Choroid plexus epithelial cell (primary cell): ENCODE data around the gene PRKN.

Source experiments
- DNase-seq: peaks from one replicate; pipeline ENCODE4 v3.0.0-alpha.2; 2010; ENCODE audit warnings: low read depth
- H3K4me3 ChIP-seq: 2 replicates; pipeline ENCODE4 v1.5.1; 2011; ENCODE audit warnings: low read depth, mild to moderate bottlenecking, control low read depth, low read length, moderate library complexity
- TF ChIP-seq, protein P1 (sequence below): conservative IDR thresholded peaks from 2 replicates; pipeline ENCODE4 v1.5.1; 2011; ENCODE audit warnings: low read depth, mild to moderate bottlenecking, control low read depth, inconsistent platforms, low read length, moderate library complexity

The PRKN gene

DNA sequence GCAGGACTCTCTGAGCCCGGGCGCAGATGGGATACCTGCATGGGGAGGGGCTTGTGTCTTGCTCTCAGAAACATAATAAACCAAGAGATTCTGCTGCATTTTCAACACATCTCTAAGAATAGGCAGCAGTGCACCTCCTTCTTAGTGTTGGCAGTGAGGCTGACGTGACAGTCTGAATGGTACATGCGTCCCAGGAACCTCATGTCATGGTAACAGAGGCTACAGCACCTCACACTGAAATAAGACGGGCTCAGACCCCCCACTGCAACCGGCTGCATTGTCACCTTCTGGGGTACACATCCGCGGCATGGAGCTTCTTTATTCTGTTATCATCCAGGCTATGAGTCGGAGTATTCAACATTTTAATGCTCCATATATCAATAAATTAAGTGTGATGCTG is 1056.4 kb downstream of the PRKN start:
- TF ChIP-seq, protein P1, sequence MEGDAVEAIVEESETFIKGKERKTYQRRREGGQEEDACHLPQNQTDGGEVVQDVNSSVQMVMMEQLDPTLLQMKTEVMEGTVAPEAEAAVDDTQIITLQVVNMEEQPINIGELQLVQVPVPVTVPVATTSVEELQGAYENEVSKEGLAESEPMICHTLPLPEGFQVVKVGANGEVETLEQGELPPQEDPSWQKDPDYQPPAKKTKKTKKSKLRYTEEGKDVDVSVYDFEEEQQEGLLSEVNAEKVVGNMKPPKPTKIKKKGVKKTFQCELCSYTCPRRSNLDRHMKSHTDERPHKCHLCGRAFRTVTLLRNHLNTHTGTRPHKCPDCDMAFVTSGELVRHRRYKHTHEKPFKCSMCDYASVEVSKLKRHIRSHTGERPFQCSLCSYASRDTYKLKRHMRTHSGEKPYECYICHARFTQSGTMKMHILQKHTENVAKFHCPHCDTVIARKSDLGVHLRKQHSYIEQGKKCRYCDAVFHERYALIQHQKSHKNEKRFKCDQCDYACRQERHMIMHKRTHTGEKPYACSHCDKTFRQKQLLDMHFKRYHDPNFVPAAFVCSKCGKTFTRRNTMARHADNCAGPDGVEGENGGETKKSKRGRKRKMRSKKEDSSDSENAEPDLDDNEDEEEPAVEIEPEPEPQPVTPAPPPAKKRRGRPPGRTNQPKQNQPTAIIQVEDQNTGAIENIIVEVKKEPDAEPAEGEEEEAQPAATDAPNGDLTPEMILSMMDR, result no peak
- DNase-seq, result no peak
- H3K4me3 ChIP-seq, result no peak overlapping the region

DNA sequence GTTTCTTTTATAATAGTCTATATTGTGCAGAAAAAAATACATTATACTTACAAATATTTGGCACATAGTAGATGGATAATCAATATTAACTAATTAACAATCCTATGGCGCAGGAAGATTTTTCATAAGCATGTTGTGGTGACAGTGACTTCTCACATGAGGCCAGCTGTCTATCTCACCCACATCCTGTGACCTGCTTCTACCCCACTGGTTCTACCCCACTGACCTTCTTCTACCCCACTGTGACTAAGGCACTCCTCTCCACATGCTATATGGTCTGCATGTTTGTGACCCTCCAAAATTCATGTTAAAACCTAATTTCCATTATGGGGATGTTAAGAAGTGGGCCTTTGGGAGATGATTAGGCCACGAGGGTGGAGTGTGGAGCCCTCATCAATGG is 1058.9 kb downstream of the PRKN start:
- no peak for DNase-seq
- TF ChIP-seq, protein P1, result no peak
- no peak overlapping the region for H3K4me3 ChIP-seq

DNA sequence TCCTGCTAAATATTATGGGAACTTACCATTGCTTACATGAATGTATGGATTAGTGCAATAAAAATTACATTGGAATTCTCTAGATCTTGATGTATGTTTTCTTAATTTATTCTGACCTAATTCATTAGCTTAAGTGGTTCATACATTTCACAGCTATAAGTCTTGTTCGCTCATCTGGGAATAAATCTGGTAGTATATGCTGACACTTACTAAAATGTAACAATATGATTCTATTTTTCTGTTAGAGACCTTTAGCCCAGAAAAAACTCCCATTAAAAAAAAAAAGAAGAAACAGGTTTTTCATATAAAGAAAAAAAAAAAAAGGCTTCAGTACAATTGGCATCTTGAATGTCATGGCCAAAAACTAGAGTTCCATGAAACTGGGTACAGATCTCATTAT is 1059.6 kb downstream of the PRKN start:
- TF ChIP-seq, protein P1, result no peak
- no peak for DNase-seq
- H3K4me3 ChIP-seq, result no peak overlapping the region

DNA sequence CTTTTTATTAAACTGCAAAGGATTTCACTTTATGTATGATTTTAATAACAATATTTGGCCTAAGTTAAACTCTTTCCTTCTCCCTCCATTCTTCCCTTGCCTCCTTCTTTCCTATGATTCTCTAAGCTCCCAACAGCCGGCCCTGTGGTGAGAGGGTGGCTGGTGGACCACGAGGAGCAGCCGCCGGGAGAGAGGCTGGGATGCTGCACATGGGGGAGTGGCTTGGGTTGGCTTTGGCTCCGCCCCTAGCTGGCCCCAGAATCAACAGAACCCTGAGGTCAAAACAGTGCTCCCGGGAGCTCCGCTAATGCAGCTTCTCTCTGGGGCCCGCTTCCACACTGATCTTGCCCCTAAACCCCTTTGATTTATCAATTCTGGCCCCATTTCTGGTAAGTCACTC is 1063.9 kb downstream of the PRKN start:
- TF ChIP-seq, protein P1, result no peak
- no peak overlapping the region for H3K4me3 ChIP-seq
- DNase-seq, result no peak

DNA sequence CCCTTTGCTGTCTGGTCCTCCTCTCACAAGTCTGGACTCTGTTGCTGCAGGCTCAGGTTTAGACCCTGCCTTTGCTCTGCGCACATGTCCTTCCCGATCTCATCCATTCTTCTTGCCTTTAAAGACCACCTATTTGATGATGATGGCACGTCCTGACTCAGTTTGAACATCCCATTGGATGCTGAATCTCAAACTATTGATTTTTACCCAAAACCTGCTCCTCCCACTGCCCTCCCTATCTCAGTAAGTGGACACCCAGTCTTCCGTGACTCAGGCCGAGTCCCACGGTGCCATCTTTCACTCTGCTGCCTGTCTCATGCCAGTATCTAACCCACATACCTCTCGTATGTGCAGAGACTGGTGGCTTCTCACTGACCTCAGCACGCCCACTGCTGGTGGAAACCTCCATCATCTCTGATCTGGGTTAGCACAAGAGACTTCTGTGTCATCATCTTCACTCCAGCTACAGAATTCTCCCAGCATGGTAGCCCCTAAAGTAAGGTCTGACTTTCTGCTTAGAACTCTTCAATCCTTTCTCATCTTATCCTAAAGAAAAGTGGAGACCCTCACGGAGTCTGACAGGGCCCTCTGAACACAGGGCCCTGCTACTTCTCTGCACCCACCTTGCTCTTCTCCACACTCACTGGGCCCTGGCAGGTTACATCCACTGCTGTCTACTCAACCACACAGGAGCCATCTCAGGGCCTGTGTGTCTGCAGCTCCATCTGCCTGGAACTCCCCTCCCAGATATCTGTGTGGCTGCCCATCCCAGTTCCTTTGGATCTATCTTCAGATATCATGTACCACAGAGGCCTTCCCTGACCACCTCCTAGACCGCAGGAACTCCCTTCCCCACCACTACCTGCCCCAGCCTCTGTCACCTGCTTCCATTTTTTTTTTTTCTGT is 1066.6 kb downstream of the PRKN start:
- H3K4me3 ChIP-seq, result no peak overlapping the region
- TF ChIP-seq, protein P1, result no peak
- no peak for DNase-seq

DNA sequence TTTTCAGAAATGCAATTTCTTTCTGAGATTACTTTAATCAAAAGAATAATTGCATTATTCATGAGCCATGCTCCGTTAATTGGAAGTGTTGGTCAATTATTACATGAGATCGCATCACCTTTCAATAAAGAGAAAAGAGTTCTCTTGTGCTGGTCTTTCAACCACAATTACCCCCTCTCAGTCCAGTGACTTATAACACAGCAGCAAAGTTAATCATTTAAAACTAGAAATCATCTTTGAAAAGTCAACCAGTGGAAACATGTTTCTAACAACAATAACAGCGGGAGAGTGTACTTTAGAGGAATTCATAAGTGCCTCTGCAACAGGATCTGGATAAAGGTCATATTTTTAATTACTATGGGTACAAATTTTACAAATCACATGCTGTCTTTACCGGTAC is 1069.4 kb downstream of the PRKN start:
- no peak overlapping the region for H3K4me3 ChIP-seq
- TF ChIP-seq, protein P1, result no peak
- no peak for DNase-seq

DNA sequence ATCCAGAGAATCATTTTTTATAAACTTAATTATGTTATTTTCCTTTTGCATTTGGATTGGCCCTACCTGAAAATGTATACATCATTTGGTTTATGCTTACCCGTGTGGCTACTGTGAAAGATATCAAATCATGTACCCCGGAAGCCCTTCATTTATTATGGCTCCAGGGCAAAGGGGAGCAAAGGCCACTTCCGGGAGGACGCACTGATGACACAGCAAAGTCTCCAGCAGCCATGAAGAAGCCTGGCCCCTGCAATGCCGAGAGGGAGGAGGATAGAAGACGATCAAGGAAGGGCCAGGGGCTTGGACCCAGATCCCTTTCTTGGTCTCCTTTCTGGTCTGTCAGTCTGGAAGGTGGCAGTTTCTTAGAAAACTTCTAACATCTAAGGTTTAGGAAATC is 1073.4 kb downstream of the PRKN start:
- DNase-seq, result no peak
- TF ChIP-seq, protein P1, result no peak

More for the DNA sequence above, 1073.4 kb downstream of the PRKN start:
- H3K4me3 ChIP-seq, result no peak overlapping the region
